ENCODE data around the gene DAAM2.

DAAM2 gene

GRCh38 chr6:39824030-39824926, 32.1 kb downstream of the DAAM2 start:
- H3K36me3 ChIP-seq (replicated peaks in 1 of 2; ENCODE audit: control insufficient read depth in 2 of 2, insufficient read depth in 2 of 2, low read length in 2 of 2): no peaks in the 10 kb centered on the region
- peaks cover 0 to 4% (median 0%) of the 10 kb centered on the region in 3 experiments for H3K27me3 ChIP-seq (ENCODE audit: control insufficient read depth in 3 of 3, insufficient read depth in 3 of 3, low read depth in 1 of 3, low read length in 3 of 3)
- no peak for DNase-seq (ENCODE audit: low spot score)
- no peak overlapping the region for H3K4me2 ChIP-seq (ENCODE audit: insufficient read depth, low read length, poor library complexity, severe bottlenecking)
- no peaks in the 10 kb centered on the region for H3K79me1 ChIP-seq (ENCODE audit: low read depth, low read length)
- peaks cover 0 to 5% of the 10 kb centered on the region in 2 donors for H3K4me1 ChIP-seq (ENCODE audit: control insufficient read depth in 2 of 2, insufficient read depth in 1 of 2, low read depth in 1 of 2, low read length in 2 of 2)
- H2BK12ac ChIP-seq (ENCODE audit: low read length): no peak overlapping the region
- H3K27ac ChIP-seq (replicated peaks; ENCODE audit: low read length): no peak overlapping the region
- H4K91ac ChIP-seq (ENCODE audit: low read depth, low read length, poor library complexity): no peak overlapping the region
- no peak overlapping the region for H2AK5ac ChIP-seq (ENCODE audit: low read depth, low read length)
- no peak overlapping the region for H2BK15ac ChIP-seq (ENCODE audit: low read length)
- WGBS, 2 donors (ENCODE audit: extremely low coverage in 2 of 2, insufficient read length in 2 of 2, insufficient replicate concordance in 1 of 2): no CpG with 5 or more reads among the region's 9 CpGs
- no peak overlapping the region for H2BK120ac ChIP-seq (ENCODE audit: low read depth, low read length)
- H4K8ac ChIP-seq (ENCODE audit: low read depth, low read length): no peak overlapping the region
- no peak overlapping the region for H3K23ac ChIP-seq (ENCODE audit: low read depth, low read length, poor library complexity)
- H3K18ac ChIP-seq (ENCODE audit: low read length): no peak overlapping the region
- no peak overlapping the region for H3K4me3 ChIP-seq (ENCODE audit: low read length in 2 of 2)
- H3K4ac ChIP-seq (ENCODE audit: low read length): no peak overlapping the region
- H3K9me3 ChIP-seq (replicated peaks in 1 of 2; ENCODE audit: control insufficient read depth in 2 of 2, insufficient read depth in 1 of 2, low read depth in 1 of 2, low read length in 2 of 2): no peaks in the 10 kb centered on the region
- no peak overlapping the region for H2AFZ ChIP-seq (ENCODE audit: low read length)
- no peak overlapping the region for H2BK5ac ChIP-seq (ENCODE audit: low read length)
- H3K14ac ChIP-seq (ENCODE audit: low read length): no peak overlapping the region
- no peak overlapping the region for H3K9ac ChIP-seq (ENCODE audit: low read depth, low read length, poor library complexity)

DNA sequence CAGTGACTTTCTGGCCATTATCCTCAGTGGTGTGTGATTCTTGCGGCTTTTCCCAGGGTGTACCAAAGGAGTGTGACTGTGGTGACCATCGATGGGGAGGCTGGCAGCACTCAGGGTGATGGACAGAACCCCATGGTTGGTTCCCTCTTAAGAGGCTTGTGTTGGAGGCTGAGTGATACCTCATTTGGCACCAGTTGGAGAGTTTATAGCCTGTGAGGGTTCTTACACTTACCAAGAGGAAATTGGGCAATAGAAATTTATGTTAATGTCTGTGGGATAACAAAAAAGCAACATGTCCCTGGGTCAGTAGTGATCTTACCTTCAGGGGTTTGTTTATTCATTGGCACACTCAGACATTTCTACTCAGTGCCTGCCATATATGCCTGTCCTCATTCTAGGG, 37.2 kb downstream of the DAAM2 start:
- Histone ChIP-seq H3K18ac (ENCODE audit: low read length) (no peak overlapping the region), H2BK5ac (ENCODE audit: low read length) (no peak overlapping the region), H3K9ac (ENCODE audit: low read depth, low read length, poor library complexity) (no peak overlapping the region), H2BK12ac (ENCODE audit: low read length) (no peak overlapping the region), H3K9me3 (replicated peaks in 1 of 2; ENCODE audit: control insufficient read depth in 2 of 2, insufficient read depth in 1 of 2, low read depth in 1 of 2, low read length in 2 of 2) (no peaks in the 10 kb centered on the region), H3K4ac (ENCODE audit: low read length) (no peak overlapping the region), H2AFZ (ENCODE audit: low read length) (no peak overlapping the region), H3K27me3 (ENCODE audit: control insufficient read depth in 3 of 3, insufficient read depth in 3 of 3, low read depth in 1 of 3, low read length in 3 of 3) (no peaks in the 10 kb centered on the region), H3K23ac (ENCODE audit: low read depth, low read length, poor library complexity) (no peak overlapping the region), H2AK5ac (ENCODE audit: low read depth, low read length) (no peak overlapping the region), H4K91ac (ENCODE audit: low read depth, low read length, poor library complexity) (no peak overlapping the region), H3K79me1 (ENCODE audit: low read depth, low read length) (no peaks in the 10 kb centered on the region), H2BK15ac (ENCODE audit: low read length) (no peak overlapping the region), H3K14ac (ENCODE audit: low read length) (no peak overlapping the region), H3K4me3 (ENCODE audit: low read length in 2 of 2) (no peak overlapping the region), H3K27ac (replicated peaks; ENCODE audit: low read length) (no peak overlapping the region), H3K4me2 (ENCODE audit: insufficient read depth, low read length, poor library complexity, severe bottlenecking) (no peak overlapping the region), H2BK120ac (ENCODE audit: low read depth, low read length) (no peak overlapping the region), H4K8ac (ENCODE audit: low read depth, low read length) (no peak overlapping the region), H3K4me1 (ENCODE audit: control insufficient read depth in 2 of 2, insufficient read depth in 1 of 2, low read depth in 1 of 2, low read length in 2 of 2) (peaks cover 0 to 2% of the 10 kb centered on the region in 2 donors), H3K36me3 (replicated peaks in 1 of 2; ENCODE audit: control insufficient read depth in 2 of 2, insufficient read depth in 2 of 2, low read length in 2 of 2) (no peaks in the 10 kb centered on the region)
- no peak for DNase-seq (ENCODE audit: low spot score)
- no CpG with 5 or more reads among the region's 2 CpGs for WGBS, 2 donors (ENCODE audit: extremely low coverage in 2 of 2, insufficient read length in 2 of 2, insufficient replicate concordance in 1 of 2)

DNA sequence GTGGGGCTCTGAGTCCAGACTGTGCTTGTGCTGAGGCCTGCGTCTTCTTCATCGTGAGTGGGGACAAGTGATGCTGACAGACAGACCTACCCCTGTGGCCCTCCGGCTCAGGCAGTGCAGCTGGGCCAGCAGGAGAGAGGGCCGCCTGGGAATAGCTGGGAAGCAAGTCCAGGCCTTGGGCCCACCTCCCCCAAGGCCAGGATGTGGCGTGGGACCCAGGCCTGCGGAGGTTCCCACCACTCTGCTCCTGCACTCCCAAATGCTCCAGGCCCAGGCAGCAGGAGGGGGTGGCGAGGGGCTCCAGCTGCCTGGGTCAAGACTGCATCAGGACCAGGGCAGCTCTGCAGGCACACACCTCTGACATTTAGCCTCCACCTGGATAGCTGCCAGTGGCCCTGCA, 38.3 kb downstream of the DAAM2 start:
- Histone ChIP-seq H2AFZ (ENCODE audit: low read length) (no peak overlapping the region), H3K14ac (ENCODE audit: low read length) (no peak overlapping the region), H4K8ac (ENCODE audit: low read depth, low read length) (no peak overlapping the region), H3K23ac (ENCODE audit: low read depth, low read length, poor library complexity) (no peak overlapping the region), H2BK15ac (ENCODE audit: low read length) (no peak overlapping the region), H3K79me1 (ENCODE audit: low read depth, low read length) (no peaks in the 10 kb centered on the region), H3K4me2 (ENCODE audit: insufficient read depth, low read length, poor library complexity, severe bottlenecking) (no peak overlapping the region), H3K4me1 (ENCODE audit: control insufficient read depth in 2 of 2, insufficient read depth in 1 of 2, low read depth in 1 of 2, low read length in 2 of 2) (peaks cover 0 to 2% of the 10 kb centered on the region in 2 donors), H4K91ac (ENCODE audit: low read depth, low read length, poor library complexity) (no peak overlapping the region), H2BK12ac (ENCODE audit: low read length) (no peak overlapping the region), H3K9ac (ENCODE audit: low read depth, low read length, poor library complexity) (no peak overlapping the region), H2BK5ac (ENCODE audit: low read length) (no peak overlapping the region), H3K27ac (replicated peaks; ENCODE audit: low read length) (no peak overlapping the region), H2AK5ac (ENCODE audit: low read depth, low read length) (no peak overlapping the region), H3K18ac (ENCODE audit: low read length) (peak overlapping the region; percentile 63), H2BK120ac (ENCODE audit: low read depth, low read length) (no peak overlapping the region), H3K9me3 (replicated peaks in 1 of 2; ENCODE audit: control insufficient read depth in 2 of 2, insufficient read depth in 1 of 2, low read depth in 1 of 2, low read length in 2 of 2) (no peaks in the 10 kb centered on the region), H3K4ac (ENCODE audit: low read length) (no peak overlapping the region), H3K4me3 (ENCODE audit: low read length in 2 of 2) (no peak overlapping the region), H3K36me3 (replicated peaks in 1 of 2; ENCODE audit: control insufficient read depth in 2 of 2, insufficient read depth in 2 of 2, low read length in 2 of 2) (no peaks in the 10 kb centered on the region), H3K27me3 (ENCODE audit: control insufficient read depth in 3 of 3, insufficient read depth in 3 of 3, low read depth in 1 of 3, low read length in 3 of 3) (no peaks in the 10 kb centered on the region)
- DNase-seq (ENCODE audit: low spot score): no peak
- WGBS, 2 donors (ENCODE audit: extremely low coverage in 2 of 2, insufficient read length in 2 of 2, insufficient replicate concordance in 1 of 2): no CpG with 5 or more reads among the region's 7 CpGs

DNA sequence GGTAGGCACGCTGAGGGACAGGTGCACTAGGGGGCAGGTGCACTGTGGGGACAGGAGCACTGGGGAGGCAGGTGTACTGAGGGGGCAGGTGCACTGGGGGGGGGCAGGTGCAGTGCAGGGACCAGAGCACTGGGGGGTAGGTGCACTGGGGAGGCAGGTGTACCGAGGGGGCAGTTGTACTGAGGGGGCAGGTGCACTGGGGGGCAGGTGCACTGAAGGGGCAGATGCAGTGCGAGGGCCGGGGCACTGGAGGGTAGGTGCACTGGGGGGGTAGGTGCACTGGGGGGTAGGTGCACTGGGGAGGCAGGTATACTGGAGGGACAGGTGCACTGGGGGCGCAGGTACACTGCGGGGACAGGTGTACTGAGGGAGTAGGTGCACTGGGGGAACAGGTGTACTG, 39.5 kb downstream of the DAAM2 start:
- H4K8ac ChIP-seq (ENCODE audit: low read depth, low read length): no peak overlapping the region
- H3K27me3 ChIP-seq (ENCODE audit: control insufficient read depth in 3 of 3, insufficient read depth in 3 of 3, low read depth in 1 of 3, low read length in 3 of 3): no peaks in the 10 kb centered on the region
- H2AFZ ChIP-seq (ENCODE audit: low read length): no peak overlapping the region
- no peak overlapping the region for H2BK12ac ChIP-seq (ENCODE audit: low read length)
- H2AK5ac ChIP-seq (ENCODE audit: low read depth, low read length): no peak overlapping the region
- no peak overlapping the region for H3K23ac ChIP-seq (ENCODE audit: low read depth, low read length, poor library complexity)
- peak overlapping the region; percentile 22 for H3K9ac ChIP-seq (ENCODE audit: low read depth, low read length, poor library complexity)
- no peaks in the 10 kb centered on the region for H3K79me1 ChIP-seq (ENCODE audit: low read depth, low read length)
- H3K14ac ChIP-seq (ENCODE audit: low read length): no peak overlapping the region
- H3K18ac ChIP-seq (ENCODE audit: low read length): no peak overlapping the region
- H3K4ac ChIP-seq (ENCODE audit: low read length): no peak overlapping the region
- H4K91ac ChIP-seq (ENCODE audit: low read depth, low read length, poor library complexity): no peak overlapping the region
- H3K27ac ChIP-seq (replicated peaks; ENCODE audit: low read length): no peak overlapping the region
- peaks cover 0 to 2% of the 10 kb centered on the region in 2 donors for H3K4me1 ChIP-seq (ENCODE audit: control insufficient read depth in 2 of 2, insufficient read depth in 1 of 2, low read depth in 1 of 2, low read length in 2 of 2)
- WGBS, 2 donors (ENCODE audit: extremely low coverage in 2 of 2, insufficient read length in 2 of 2, insufficient replicate concordance in 1 of 2): no CpG with 5 or more reads among the region's 6 CpGs
- H3K36me3 ChIP-seq (replicated peaks in 1 of 2; ENCODE audit: control insufficient read depth in 2 of 2, insufficient read depth in 2 of 2, low read length in 2 of 2): no peaks in the 10 kb centered on the region
- H2BK120ac ChIP-seq (ENCODE audit: low read depth, low read length): no peak overlapping the region
- H2BK5ac ChIP-seq (ENCODE audit: low read length): no peak overlapping the region
- no peak for DNase-seq (ENCODE audit: low spot score)
- no peak overlapping the region for H3K4me2 ChIP-seq (ENCODE audit: insufficient read depth, low read length, poor library complexity, severe bottlenecking)
- no peak overlapping the region for H2BK15ac ChIP-seq (ENCODE audit: low read length)
- no peak overlapping the region for H3K4me3 ChIP-seq (ENCODE audit: low read length in 2 of 2)
- no peaks in the 10 kb centered on the region for H3K9me3 ChIP-seq (replicated peaks in 1 of 2; ENCODE audit: control insufficient read depth in 2 of 2, insufficient read depth in 1 of 2, low read depth in 1 of 2, low read length in 2 of 2)

Measured in neuronal stem cell (in vitro differentiated cells).